Peyer's patch (tissue), 4 donors: Measurements from ENCODE around the gene GDNF.

Experiments used
- POLR2A ChIP-seq, 2 donors: fragments of 450-650 bp; IDR thresholded peaks; one replicate each; pipeline ENCODE4 v1.5.1; 2017; ENCODE audit warnings: antibody characterized with exemption in 2 of 2, mild to moderate bottlenecking in 2 of 2, moderate library complexity in 2 of 2
- TF ChIP-seq, protein P1 (sequence below), 6 experiments: fragments of 450-650 bp in 4 of 6; fragments of 200-600 bp in 2 of 6; sonication (generic) in 1 of 6; IDR thresholded peaks; one replicate each; pipeline ENCODE4 v1.5.1; 2017 to 2019; ENCODE audit warnings: antibody characterized with exemption in 6 of 6, mild to moderate bottlenecking in 3 of 6, moderate library complexity in 1 of 6

- TF ChIP-seq, protein P1, sequence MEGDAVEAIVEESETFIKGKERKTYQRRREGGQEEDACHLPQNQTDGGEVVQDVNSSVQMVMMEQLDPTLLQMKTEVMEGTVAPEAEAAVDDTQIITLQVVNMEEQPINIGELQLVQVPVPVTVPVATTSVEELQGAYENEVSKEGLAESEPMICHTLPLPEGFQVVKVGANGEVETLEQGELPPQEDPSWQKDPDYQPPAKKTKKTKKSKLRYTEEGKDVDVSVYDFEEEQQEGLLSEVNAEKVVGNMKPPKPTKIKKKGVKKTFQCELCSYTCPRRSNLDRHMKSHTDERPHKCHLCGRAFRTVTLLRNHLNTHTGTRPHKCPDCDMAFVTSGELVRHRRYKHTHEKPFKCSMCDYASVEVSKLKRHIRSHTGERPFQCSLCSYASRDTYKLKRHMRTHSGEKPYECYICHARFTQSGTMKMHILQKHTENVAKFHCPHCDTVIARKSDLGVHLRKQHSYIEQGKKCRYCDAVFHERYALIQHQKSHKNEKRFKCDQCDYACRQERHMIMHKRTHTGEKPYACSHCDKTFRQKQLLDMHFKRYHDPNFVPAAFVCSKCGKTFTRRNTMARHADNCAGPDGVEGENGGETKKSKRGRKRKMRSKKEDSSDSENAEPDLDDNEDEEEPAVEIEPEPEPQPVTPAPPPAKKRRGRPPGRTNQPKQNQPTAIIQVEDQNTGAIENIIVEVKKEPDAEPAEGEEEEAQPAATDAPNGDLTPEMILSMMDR (IDR thresholded peaks at IDR 0.05) = no peak
- no peak for TF ChIP-seq POLR2A (IDR thresholded peaks at IDR 0.05)
Observed at GRCh38 chr5:37881359-37881758, 41.5 kb upstream of the GDNF start.
